HEK293 (cell line): ENCODE measurements around the gene RAD51C.

ENCODE experiments used
- CTCF ChIA-PET: fragments of 350-600 bp; formaldehyde crosslinking; extraction: SDS; loops from one replicate; lab custom pipeline; 2021; ENCODE audit warnings: antibody characterized with exemption; lab: Yijun Ruan, JAX
- POLR2A ChIA-PET: fragments of 300-600 bp; formaldehyde crosslinking; extraction: SDS; loops from one replicate; lab custom pipeline; 2020; ENCODE audit warnings: antibody characterized with exemption, inconsistent platforms; lab: Yijun Ruan, JAX
- H3K27ac ChIP-seq: fragments of 200-500 bp; sonication (Bioruptor generic); 2 replicates; pipeline ENCODE4 v1.5.1; 2014; ENCODE audit warnings: low read depth, low read length, control low read depth, inconsistent platforms; ENCODE audit errors: extremely low read depth
- H3K36me3 ChIP-seq, 2 experiments: fragments of 200-500 bp in 1 of 2; sonication (Bioruptor generic) in 1 of 2; 1 replicate in 1 of 2; 2 replicates in 1 of 2; pipeline ENCODE4 v1.5.1; 2014 to 2017; ENCODE audit warnings: inconsistent platforms in 2 of 2, low read length in 2 of 2; ENCODE audit not compliant: control insufficient read depth in 2 of 2, insufficient read depth in 1 of 2
- H3K4me1 ChIP-seq: fragments of 200-500 bp; sonication (Bioruptor generic); 2 replicates; pipeline ENCODE4 v1.5.1; 2014; ENCODE audit warnings: mild to moderate bottlenecking, low read length, inconsistent platforms; ENCODE audit not compliant: control insufficient read depth, insufficient read depth
- H3K4me3 ChIP-seq: 2 replicates; pipeline ENCODE4 v1.5.1; 2011; ENCODE audit warnings: low read depth, mild to moderate bottlenecking, control low read depth, low read length, moderate library complexity
- H3K9me3 ChIP-seq: fragments of 200-500 bp; sonication (Bioruptor generic); 2 replicates; pipeline ENCODE4 v1.5.1; 2014; ENCODE audit warnings: low read depth, low read length, inconsistent platforms; ENCODE audit not compliant: control insufficient read depth, insufficient read depth
- GLIS2 ChIP-seq: fragments of 450-650 bp; formaldehyde crosslinking; IDR thresholded peaks from 2 replicates; pipeline ENCODE4 v1.5.1; 2016; ENCODE audit warnings: missing biosample characterization, missing genetic modification characterization
- PRDM1 ChIP-seq: fragments of 450-650 bp; formaldehyde crosslinking; IDR thresholded peaks from 2 replicates; pipeline ENCODE4; 2016; ENCODE audit warnings: missing biosample characterization, missing genetic modification characterization
- REPIN1 ChIP-seq: fragments of 450-650 bp; formaldehyde crosslinking; IDR thresholded peaks from 2 replicates; pipeline ENCODE4 v1.5.1; 2017; ENCODE audit warnings: missing biosample characterization, missing genetic modification characterization, low read depth
- SCRT1 ChIP-seq: fragments of 450-650 bp; formaldehyde crosslinking; IDR thresholded peaks from 2 replicates; pipeline ENCODE4 v1.5.1; 2016; ENCODE audit warnings: missing biosample characterization, missing genetic modification characterization, borderline replicate concordance
- SP7 ChIP-seq: fragments of 450-650 bp; formaldehyde crosslinking; IDR thresholded peaks from 2 replicates; pipeline ENCODE4 v1.5.1; 2016; ENCODE audit warnings: missing biosample characterization, missing genetic modification characterization
- TCF7L2 ChIP-seq: IDR thresholded peaks from 2 replicates; pipeline ENCODE4 v1.6.1; 2011; ENCODE audit warnings: low read depth, mild to moderate bottlenecking, inconsistent platforms, low read length, moderate library complexity, borderline replicate concordance
- ZBTB8A ChIP-seq: fragments of 450-650 bp; formaldehyde crosslinking; IDR thresholded peaks from 2 replicates; pipeline ENCODE4 v1.5.1; 2016; ENCODE audit warnings: missing biosample characterization, missing genetic modification characterization
- ZNF10 ChIP-seq: fragments of 450-650 bp; formaldehyde crosslinking; IDR thresholded peaks from 2 replicates; pipeline ENCODE4 v1.5.1; 2017; ENCODE audit warnings: missing biosample characterization, missing genetic modification characterization
- ZNF132 ChIP-seq: fragments of 450-650 bp; formaldehyde crosslinking; IDR thresholded peaks from 2 replicates; pipeline ENCODE4 v1.5.1; 2017; ENCODE audit warnings: missing biosample characterization, missing genetic modification characterization, borderline replicate concordance
- ZNF341 ChIP-seq: fragments of 450-650 bp; formaldehyde crosslinking; IDR thresholded peaks from 2 replicates; pipeline ENCODE4; 2016; ENCODE audit warnings: low read depth, missing biosample characterization, missing genetic modification characterization
- ZNF423 ChIP-seq: fragments of 450-650 bp; formaldehyde crosslinking; IDR thresholded peaks from 2 replicates; pipeline ENCODE4 v1.5.1; 2016; ENCODE audit warnings: missing biosample characterization, missing genetic modification characterization
- ZNF529 ChIP-seq: fragments of 450-650 bp; formaldehyde crosslinking; IDR thresholded peaks from 2 replicates; pipeline ENCODE4 v1.5.1; 2017; ENCODE audit warnings: missing genetic modification characterization, missing biosample characterization; ENCODE audit not compliant: insufficient replicate concordance
- ZNF600 ChIP-seq: fragments of 450-650 bp; formaldehyde crosslinking; IDR thresholded peaks from 2 replicates; pipeline ENCODE4 v1.5.1; 2016; ENCODE audit warnings: missing biosample characterization, missing genetic modification characterization
- ZNF654 ChIP-seq: fragments of 450-650 bp; formaldehyde crosslinking; IDR thresholded peaks from 2 replicates; pipeline ENCODE4 v1.5.1; 2016; ENCODE audit warnings: low read depth, missing biosample characterization, missing genetic modification characterization
- TF ChIP-seq, protein P1 (sequence below): fragments of 450-650 bp; formaldehyde crosslinking; conservative IDR thresholded peaks from 2 replicates; pipeline ENCODE4 v1.5.1; 2016; ENCODE audit warnings: low read depth, missing biosample characterization, missing genetic modification characterization
- TF ChIP-seq, protein P2 (sequence below): fragments of 450-650 bp; formaldehyde crosslinking; IDR thresholded peaks from 2 replicates; pipeline ENCODE4 v1.5.1; 2016; ENCODE audit warnings: missing biosample characterization, missing genetic modification characterization
- TF ChIP-seq, protein P3 (sequence below): fragments of 450-650 bp; formaldehyde crosslinking; IDR thresholded peaks from 2 replicates; pipeline ENCODE4 v1.5.1; 2016; ENCODE audit warnings: missing biosample characterization, missing genetic modification characterization, borderline replicate concordance
- TF ChIP-seq, protein P4 (sequence below): fragments of 450-650 bp; formaldehyde crosslinking; IDR thresholded peaks from 2 replicates; pipeline ENCODE4 v1.5.1; 2017; ENCODE audit warnings: missing biosample characterization, missing genetic modification characterization

The RAD51C gene

DNA sequence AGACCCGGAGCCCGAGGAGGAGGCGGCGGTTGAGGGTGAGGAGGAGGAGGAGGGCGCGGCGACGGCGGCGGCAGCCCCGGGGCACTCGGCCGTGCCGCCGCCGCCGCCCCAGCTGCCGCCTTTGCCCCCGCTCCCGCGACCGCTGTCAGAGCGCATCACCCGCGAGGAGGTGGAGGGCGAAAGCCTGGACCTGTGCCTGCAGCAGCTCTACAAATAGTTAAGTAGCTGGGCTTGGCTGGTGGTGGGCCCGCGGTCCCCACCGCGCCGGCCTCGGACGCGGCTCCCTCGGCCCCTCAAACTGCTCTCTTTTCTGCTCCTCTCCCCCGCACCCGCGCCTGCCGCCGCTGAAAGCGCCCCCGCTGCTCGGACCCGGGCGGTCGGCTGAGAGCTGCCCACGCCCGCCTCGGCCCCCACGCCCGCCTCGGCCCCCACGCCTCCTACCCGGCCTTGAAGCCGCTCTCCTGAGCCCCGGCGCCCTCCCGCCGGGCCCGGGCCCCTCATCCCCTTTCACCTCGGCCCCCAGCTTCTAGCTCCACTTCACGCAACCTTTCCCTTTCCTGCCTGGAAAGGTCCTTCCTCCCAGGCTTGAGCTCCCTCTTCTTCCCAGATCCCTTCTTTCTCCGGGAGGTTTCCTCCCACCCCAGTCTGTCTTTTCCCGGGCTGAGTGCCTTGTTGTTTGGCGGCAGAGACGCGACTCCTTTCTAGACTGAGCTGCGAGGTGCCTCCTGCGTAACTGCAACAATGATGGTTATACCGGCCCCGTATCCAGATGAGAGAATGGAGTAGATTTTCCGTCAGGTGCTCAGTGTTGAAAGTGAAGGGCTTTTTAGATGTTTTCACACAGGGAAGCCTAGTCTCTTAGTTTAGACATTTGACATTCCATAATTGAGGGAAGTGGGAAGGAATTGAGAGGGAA, 64.1 kb downstream of the RAD51C start (continued):
- TF ChIP-seq, protein P1, sequence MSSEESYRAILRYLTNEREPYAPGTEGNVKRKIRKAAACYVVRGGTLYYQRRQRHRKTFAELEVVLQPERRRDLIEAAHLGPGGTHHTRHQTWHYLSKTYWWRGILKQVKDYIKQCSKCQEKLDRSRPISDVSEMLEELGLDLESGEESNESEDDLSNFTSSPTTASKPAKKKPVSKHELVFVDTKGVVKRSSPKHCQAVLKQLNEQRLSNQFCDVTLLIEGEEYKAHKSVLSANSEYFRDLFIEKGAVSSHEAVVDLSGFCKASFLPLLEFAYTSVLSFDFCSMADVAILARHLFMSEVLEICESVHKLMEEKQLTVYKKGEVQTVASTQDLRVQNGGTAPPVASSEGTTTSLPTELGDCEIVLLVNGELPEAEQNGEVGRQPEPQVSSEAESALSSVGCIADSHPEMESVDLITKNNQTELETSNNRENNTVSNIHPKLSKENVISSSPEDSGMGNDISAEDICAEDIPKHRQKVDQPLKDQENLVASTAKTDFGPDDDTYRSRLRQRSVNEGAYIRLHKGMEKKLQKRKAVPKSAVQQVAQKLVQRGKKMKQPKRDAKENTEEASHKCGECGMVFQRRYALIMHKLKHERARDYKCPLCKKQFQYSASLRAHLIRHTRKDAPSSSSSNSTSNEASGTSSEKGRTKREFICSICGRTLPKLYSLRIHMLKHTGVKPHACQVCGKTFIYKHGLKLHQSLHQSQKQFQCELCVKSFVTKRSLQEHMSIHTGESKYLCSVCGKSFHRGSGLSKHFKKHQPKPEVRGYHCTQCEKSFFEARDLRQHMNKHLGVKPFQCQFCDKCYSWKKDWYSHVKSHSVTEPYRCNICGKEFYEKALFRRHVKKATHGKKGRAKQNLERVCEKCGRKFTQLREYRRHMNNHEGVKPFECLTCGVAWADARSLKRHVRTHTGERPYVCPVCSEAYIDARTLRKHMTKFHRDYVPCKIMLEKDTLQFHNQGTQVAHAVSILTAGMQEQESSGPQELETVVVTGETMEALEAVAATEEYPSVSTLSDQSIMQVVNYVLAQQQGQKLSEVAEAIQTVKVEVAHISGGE (tag by site-specific recombination), result 0 out of 2 replicates have a peak, but pooled peaks have one; percentile 8
- peak; percentile 59; the same call in 1 of the 2 replicates for TF ChIP-seq ZBTB8A (tag by site-specific recombination)
- TF ChIP-seq, protein P2, sequence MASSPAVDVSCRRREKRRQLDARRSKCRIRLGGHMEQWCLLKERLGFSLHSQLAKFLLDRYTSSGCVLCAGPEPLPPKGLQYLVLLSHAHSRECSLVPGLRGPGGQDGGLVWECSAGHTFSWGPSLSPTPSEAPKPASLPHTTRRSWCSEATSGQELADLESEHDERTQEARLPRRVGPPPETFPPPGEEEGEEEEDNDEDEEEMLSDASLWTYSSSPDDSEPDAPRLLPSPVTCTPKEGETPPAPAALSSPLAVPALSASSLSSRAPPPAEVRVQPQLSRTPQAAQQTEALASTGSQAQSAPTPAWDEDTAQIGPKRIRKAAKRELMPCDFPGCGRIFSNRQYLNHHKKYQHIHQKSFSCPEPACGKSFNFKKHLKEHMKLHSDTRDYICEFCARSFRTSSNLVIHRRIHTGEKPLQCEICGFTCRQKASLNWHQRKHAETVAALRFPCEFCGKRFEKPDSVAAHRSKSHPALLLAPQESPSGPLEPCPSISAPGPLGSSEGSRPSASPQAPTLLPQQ, result peak; percentile 52; the same call in 1 of the 2 replicates
- TF ChIP-seq ZNF341 (tag by site-specific recombination), result 0 out of 2 replicates have a peak, but pooled peaks have one; percentile 40
- peak; percentile 83 for TF ChIP-seq ZNF10
- no peak for TF ChIP-seq ZNF654 (tag by site-specific recombination)
- TF ChIP-seq SCRT1 (tag by site-specific recombination), result no peak
- TF ChIP-seq ZNF600 (tag by site-specific recombination), result peak; percentile 71
- no peak for TF ChIP-seq SP7 (tag by site-specific recombination)

DNA sequence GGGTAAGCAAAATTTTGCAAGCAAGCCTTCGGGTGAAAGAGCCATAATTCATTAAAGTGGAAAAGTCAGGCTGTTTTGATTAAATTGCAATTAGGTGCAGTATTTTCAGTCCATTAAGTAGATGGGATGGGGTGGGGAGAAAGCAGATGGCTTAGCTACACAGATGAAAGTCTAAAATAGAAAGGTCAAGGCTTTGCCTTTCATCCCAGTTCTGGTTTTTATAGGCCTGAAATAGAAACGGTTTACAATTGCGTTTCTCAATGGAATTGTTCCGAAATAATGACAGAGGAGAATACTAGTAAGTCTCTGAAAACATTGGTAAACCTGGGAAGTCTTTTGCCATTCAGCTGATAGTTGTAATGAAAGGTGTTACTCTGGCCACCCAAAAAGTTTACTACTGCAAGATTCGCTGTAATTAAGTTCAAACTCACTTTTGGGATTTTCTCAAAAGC, 64.8 kb downstream of the RAD51C start:
- H3K9me3 ChIP-seq, result no peaks in the 10 kb centered on the region
- peak overlapping the region; percentile 84; the same call in 1 of the 2 replicates for H3K27ac ChIP-seq
- H3K4me3 ChIP-seq, result peak overlapping the region; percentile 94
- TF ChIP-seq REPIN1 (tag by site-specific recombination) (no peak), PRDM1 (peak; percentile 96), GLIS2 (tag by site-specific recombination) (no peak), ZNF529 (no peak), ZNF132 (tag by site-specific recombination) (no peak), ZNF423 (tag by site-specific recombination) (no peak), TCF7L2 (peak; percentile 20; the same call in 1 of the 2 replicates)
- TF ChIP-seq, protein P3, sequence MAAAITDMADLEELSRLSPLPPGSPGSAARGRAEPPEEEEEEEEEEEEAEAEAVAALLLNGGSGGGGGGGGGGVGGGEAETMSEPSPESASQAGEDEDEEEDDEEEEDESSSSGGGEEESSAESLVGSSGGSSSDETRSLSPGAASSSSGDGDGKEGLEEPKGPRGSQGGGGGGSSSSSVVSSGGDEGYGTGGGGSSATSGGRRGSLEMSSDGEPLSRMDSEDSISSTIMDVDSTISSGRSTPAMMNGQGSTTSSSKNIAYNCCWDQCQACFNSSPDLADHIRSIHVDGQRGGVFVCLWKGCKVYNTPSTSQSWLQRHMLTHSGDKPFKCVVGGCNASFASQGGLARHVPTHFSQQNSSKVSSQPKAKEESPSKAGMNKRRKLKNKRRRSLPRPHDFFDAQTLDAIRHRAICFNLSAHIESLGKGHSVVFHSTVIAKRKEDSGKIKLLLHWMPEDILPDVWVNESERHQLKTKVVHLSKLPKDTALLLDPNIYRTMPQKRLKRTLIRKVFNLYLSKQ (tag by site-specific recombination), result no peak
- TF ChIP-seq, protein P4, sequence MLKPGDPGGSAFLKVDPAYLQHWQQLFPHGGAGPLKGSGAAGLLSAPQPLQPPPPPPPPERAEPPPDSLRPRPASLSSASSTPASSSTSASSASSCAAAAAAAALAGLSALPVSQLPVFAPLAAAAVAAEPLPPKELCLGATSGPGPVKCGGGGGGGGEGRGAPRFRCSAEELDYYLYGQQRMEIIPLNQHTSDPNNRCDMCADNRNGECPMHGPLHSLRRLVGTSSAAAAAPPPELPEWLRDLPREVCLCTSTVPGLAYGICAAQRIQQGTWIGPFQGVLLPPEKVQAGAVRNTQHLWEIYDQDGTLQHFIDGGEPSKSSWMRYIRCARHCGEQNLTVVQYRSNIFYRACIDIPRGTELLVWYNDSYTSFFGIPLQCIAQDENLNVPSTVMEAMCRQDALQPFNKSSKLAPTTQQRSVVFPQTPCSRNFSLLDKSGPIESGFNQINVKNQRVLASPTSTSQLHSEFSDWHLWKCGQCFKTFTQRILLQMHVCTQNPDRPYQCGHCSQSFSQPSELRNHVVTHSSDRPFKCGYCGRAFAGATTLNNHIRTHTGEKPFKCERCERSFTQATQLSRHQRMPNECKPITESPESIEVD (tag by site-specific recombination), result peak; percentile 75
- ChIA-PET POLR2A (interaction anchor here (0.7 to 1.5 kb wide), 3 partner anchors 13 to 19 kb away, joined by 3 to 4 read pairs (median 3); no protein-coding TSS in a partner anchor), CTCF (interaction anchor here (0.9 to 1.3 kb wide), 4 partner anchors 8 to 255 kb away, joined by 3 to 4 read pairs (median 4); no protein-coding TSS in a partner anchor)
- H3K36me3 ChIP-seq, result no peaks in the 10 kb centered on the region; a peak in 1 of 3 replicates
- H3K4me1 ChIP-seq, result peaks cover 8% of the 10 kb centered on the region; the same call in 1 of the 2 replicates
